GM23338 (cell line): Measurements from ENCODE around the gene RABL3. TPM values are rescaled to one million over a fixed set of nuclear protein-coding genes. Genes with fewer than 3 reads are reported as not detected.

Experiments
- CTCF ChIP-seq, 2 experiments: fragments of 200-600 bp in 1 of 2; sonication (generic) in 1 of 2; conservative IDR thresholded peaks; 2 replicates each; pipeline versions ENCODE4 v1.5.1 to v1.6.1; 2016 to 2017; ENCODE audit warnings: antibody characterized with exemption in 2 of 2, low read depth in 2 of 2, mild to moderate bottlenecking in 2 of 2, moderate library complexity in 1 of 2
- ETS1 ChIP-seq: IDR thresholded peaks from 2 replicates; pipeline ENCODE4 v1.6.1; 2016; ENCODE audit warnings: antibody characterized with exemption
- EZH2 ChIP-seq: fragments of 200-600 bp; sonication (generic); IDR thresholded peaks from one replicate; pipeline ENCODE4 v1.8.0; 2017; ENCODE audit warnings: antibody characterized with exemption, mild to moderate bottlenecking, low read depth; ENCODE audit not compliant: unreplicated experiment
- JUNB ChIP-seq: IDR thresholded peaks from one replicate; pipeline ENCODE4 v1.6.1; 2016; ENCODE audit warnings: antibody characterized with exemption; ENCODE audit not compliant: unreplicated experiment
- NANOG ChIP-seq: IDR thresholded peaks from 2 replicates; pipeline ENCODE4 v1.6.1; 2016; ENCODE audit warnings: antibody characterized with exemption, borderline replicate concordance
- POLR2AphosphoS5 ChIP-seq: IDR thresholded peaks from 2 replicates; pipeline ENCODE4 v1.6.1; 2016; ENCODE audit warnings: antibody characterized with exemption, low read depth
- ZNF114 ChIP-seq: fragments of 250-450 bp; sonication (Bioruptor Pico); IDR thresholded peaks from 2 replicates; pipeline ENCODE4 v1.5.0; 2020; ENCODE audit warnings: mild to moderate bottlenecking, moderate library complexity
- ZNF462 ChIP-seq: fragments of 250-450 bp; sonication (Bioruptor Pico); IDR thresholded peaks from 2 replicates; pipeline ENCODE4 v1.5.0; 2020; ENCODE audit warnings: mild to moderate bottlenecking, moderate library complexity
- polyA plus RNA-seq: library from polyadenylated mRNA; unstranded; fragments of >200 nt; fragmentation: Nextera tagmentation; extraction: Ambion mirVana; gene quantifications from 2 replicates; pipeline ENCODE4 v1.2.1, GENCODE V29; 2016
- total RNA-seq: library from RNA; depleted of rRNA; stranded (reverse); fragments of >200 nt; shearing (Covaris generic); gene quantifications from 2 replicates; pipeline ENCODE4 v1.2.3, GENCODE V29; 2014

Gene RABL3
- total and polyA plus RNA-seq, 2 experiments from 2014 or later = 7.8 to 9.8 TPM

- TF ChIP-seq ZNF462 (CRISPR knock-in tag) (no peak), JUNB (no peak), POLR2AphosphoS5 (no peak), ETS1 (no peak), CTCF (conservative IDR thresholded peaks at IDR 0.05; ENCODE audit: low read depth in 2 of 2) (no peak), NANOG (no peak), EZH2 (no peak), ZNF114 (CRISPR knock-in tag) (no peak)
Measured at GRCh38 chr3:120681506-120682038, 60.7 kb downstream of the RABL3 start (continued).
